Right lobe of liver (tissue), 6 donors: ENCODE measurements around the gene CACHD1. TPM values are rescaled to one million over a fixed set of nuclear protein-coding genes. Genes with fewer than 3 reads are reported as not detected.
"Not testable (repeated sequence)": the region's sequence is repeated elsewhere in the genome, so short reads cannot be mapped to it uniquely, and the experiment has no call there.

Experiments used
- ATAC-seq, 4 donors: fragments of 200-7000 bp; cut with Tn5 transposase; one replicate each; pipeline ENCODE4 v1.9.1; 2020; ENCODE audit warnings: mild to moderate bottlenecking in 4 of 4, moderate library complexity in 4 of 4
- DNase-seq, 3 donors: peaks; one replicate each; pipeline ENCODE4 v3.0.0-alpha.2; 2020
- H3K27ac ChIP-seq, 3 donors: fragments of 200-600 bp; one replicate each; pipeline ENCODE4 v1.8.0; 2022
- H3K27me3 ChIP-seq, 2 donors: fragments of 200-600 bp; one replicate each; pipeline ENCODE4 v1.8.0; 2022
- H3K36me3 ChIP-seq, 4 donors: fragments of 200-600 bp; sonication (generic) in 1 of 4; one replicate each; pipeline versions ENCODE4 v1.5.1 to v1.8.0; 2017 to 2022; ENCODE audit warnings: control low read depth in 1 of 4
- H3K4me1 ChIP-seq, 4 donors: fragments of 200-600 bp; sonication (generic) in 1 of 4; one replicate each; pipeline versions ENCODE4 v1.5.1 to v1.8.0; 2017 to 2022; ENCODE audit warnings: control low read depth in 1 of 4
- H3K4me3 ChIP-seq, 3 donors: fragments of 200-600 bp; one replicate each; pipeline ENCODE4 v1.8.0; 2022
- H3K9me3 ChIP-seq, 4 donors: fragments of 200-600 bp; sonication (generic) in 1 of 4; one replicate each; pipeline versions ENCODE4 v1.5.1 to v1.8.0; 2017 to 2022; ENCODE audit warnings: control low read depth in 1 of 4
- CTCF ChIP-seq, 4 donors: fragments of 200-600 bp in 3 of 4; fragments of 450-650 bp in 1 of 4; IDR thresholded peaks; one replicate each; pipeline versions ENCODE4 v1.5.1 to v1.8.0; 2016 to 2022; ENCODE audit warnings: antibody characterized with exemption in 4 of 4, mild to moderate bottlenecking in 2 of 4
- POLR2A ChIP-seq: fragments of 450-650 bp; IDR thresholded peaks from one replicate; pipeline ENCODE4 v1.6.1; 2017; ENCODE audit warnings: antibody characterized with exemption, mild to moderate bottlenecking
- WGBS: methylation state at CpG from one replicate; pipeline ENCODE4 v1.1.6; 2018; ENCODE audit warnings: low coverage, low lambda C conversion rate; ENCODE audit not compliant: insufficient coverage; ENCODE audit errors: missing lambda C conversion rate; 5-methylcytosine and 5-hydroxymethylcytosine counted together
- intact Hi-C, 2 donors: fragments of 100-400 bp; cut with DNase I; formaldehyde crosslinking; loops; one replicate each; pipeline versions ENCODE4 v1.11.2 to v1.14.1; 2022
- total RNA-seq, 6 experiments: library from RNA; depleted of rRNA in 2 of 6; stranded (reverse); fragments of >200 nt in 2 of 6; fragmentation: NEBNext Ultra II Directional in 3 of 6; extraction: Animal tissue kit (Norgen Biotek cat#: 25700) in 3 of 6; gene quantifications; one replicate each; pipeline versions ENCODE4 v1.1.0 to v1.2.4, GENCODE V29; 2016 to 2023
- donor health status: DM: no; HTN: yes; CAD: no.
- donor health status: DM: no; HTN: no; CAD: no.
- donor health status: DM: no; HTN: no; CAD: no.
- donor health status: DM: no; HTN: yes; CAD: no.
- donor health status: DM: no; HTN: yes; CAD: no.

Gene CACHD1
- total RNA-seq, 6 experiments from 2014 or later, result 0.59 to 3.0 (median 1.3) TPM

GRCh38 chr1:64505232-64505943, 35.5 kb downstream of the CACHD1 start:
- Histone ChIP-seq H3K27ac (no peak overlapping the region), H3K4me1 (peaks cover 0 to 4% (median 0%) of the 10 kb centered on the region in 4 donors), H3K36me3 (no peaks in the 10 kb centered on the region), H3K4me3 (peak overlapping the region; percentile 15 to 46 (median 42)), H3K27me3 (no peaks in the 10 kb centered on the region), H3K9me3 (no peaks in the 10 kb centered on the region)
- intact Hi-C loops, result no loop called here
- WGBS, result 12% methylated on average over 33 of the region's 51 CpGs
- DNase-seq (peak; percentile 30 to 53 (median 51)), ATAC-seq (peak; percentile 38 to 63 (median 61))
- no peak for TF ChIP-seq POLR2A
- no peak for TF ChIP-seq CTCF (IDR thresholded peaks at IDR 0.05)

GRCh38 chr1:64505944-64506655, 36.2 kb downstream of the CACHD1 start:
- 45% methylated on average over 15 of the region's 15 CpGs for WGBS
- Histone ChIP-seq H3K27me3 (no peaks in the 10 kb centered on the region), H3K9me3 (no peaks in the 10 kb centered on the region), H3K4me1 (peaks cover 0 to 4% (median 0%) of the 10 kb centered on the region in 4 donors), H3K4me3 (peak overlapping the region; percentile 11 to 46 (median 15)), H3K36me3 (no peaks in the 10 kb centered on the region), H3K27ac (no peak overlapping the region)
- intact Hi-C loops, result no loop called here
- ATAC-seq, result peak in 3 of 4 donors; percentile 15 to 36 (median 35)
- DNase-seq, result peak in 1 of 3 donors; percentile 42
- TF ChIP-seq POLR2A (no peak), CTCF (IDR thresholded peaks at IDR 0.05) (no peak)

- WGBS, result 94% methylated on average over 2 of the region's 2 CpGs
- intact Hi-C loops, result no loop called here
- H3K27me3 ChIP-seq, result no peaks in the 10 kb centered on the region
- H3K9me3 ChIP-seq, result no peaks in the 10 kb centered on the region
- TF ChIP-seq CTCF (IDR thresholded peaks at IDR 0.05) (no peak), POLR2A (no peak)
- no peak overlapping the region for H3K27ac ChIP-seq
- DNase-seq, result no peak
- H3K4me1 ChIP-seq, result peaks cover 0 to 11% (median 0%) of the 10 kb centered on the region in 4 donors
- H3K4me3 ChIP-seq, result no peak overlapping the region
- no peaks in the 10 kb centered on the region for H3K36me3 ChIP-seq
- no peak for ATAC-seq
Observed at GRCh38 chr1:64508629-64509028, 38.7 kb downstream of the CACHD1 start.

- intact Hi-C loops, result no loop called here
- Histone ChIP-seq H3K4me3 (no peak overlapping the region), H3K4me1 (peaks cover 0 to 15% (median 6%) of the 10 kb centered on the region in 4 donors), H3K9me3 (no peaks in the 10 kb centered on the region), H3K27ac (no peak overlapping the region), H3K36me3 (no peaks in the 10 kb centered on the region), H3K27me3 (no peaks in the 10 kb centered on the region)
- WGBS, result 69% methylated on average over 4 of the region's 4 CpGs
- TF ChIP-seq CTCF (IDR thresholded peaks at IDR 0.05) (no peak), POLR2A (no peak)
- no peak for DNase-seq
- ATAC-seq, result no peak
Observed at GRCh38 chr1:64511044-64511443, 41.1 kb downstream of the CACHD1 start.

GRCh38 chr1:64512206-64512605, 42.3 kb downstream of the CACHD1 start:
- H3K9me3 ChIP-seq, H3K4me3 ChIP-seq, H3K27me3 ChIP-seq, intact Hi-C loops, H3K36me3 ChIP-seq, H3K27ac ChIP-seq, DNase-seq: not testable (repeated sequence)
- ATAC-seq, result peak; percentile 14 to 64 (median 58)
- 31% methylated on average over 2 of the region's 2 CpGs for WGBS
- H3K4me1 ChIP-seq, result peaks cover 0 to 27% (median 8%) of the 10 kb centered on the region in 4 donors
